Cardiac septum (tissue), 1 donor: ENCODE results near the gene TMEM82. TPM values are rescaled to one million over a fixed set of nuclear protein-coding genes. Genes with fewer than 3 reads are reported as not detected.

ENCODE experiments used
- DNase-seq: peaks from one replicate; pipeline ENCODE4 v3.0.0-alpha.2; 2020; ENCODE audit warnings: low spot score
- intact Hi-C: fragments of 100-400 bp; cut with DNase I; formaldehyde crosslinking; loops from one replicate; pipeline ENCODE4 v1.14.0; 2022
- total RNA-seq: library from RNA; stranded (reverse); fragmentation: NEBNext Ultra II Directional; extraction: Animal tissue kit (Norgen Biotek cat#: 25700); gene quantifications from one replicate; pipeline ENCODE4 v1.2.1, GENCODE V29; 2021
- donor health status: DM: no; HTN: no; CAD: no.

TMEM82 gene
- total RNA-seq, 1 donor from 2014 or later: not detected

GRCh38 chr1:15718199-15718601, 24.1 kb upstream of the TMEM82 start:
- intact Hi-C loops: no loop called here
- no peak for DNase-seq

GRCh38 chr1:15719381-15720120, 22.7 kb upstream of the TMEM82 start:
- DNase-seq: no peak
- intact Hi-C loops: no loop called here

GRCh38 chr1:15720861-15721260, 21.4 kb upstream of the TMEM82 start:
- no peak for DNase-seq
- intact Hi-C loops: no loop called here

- intact Hi-C loops: no loop called here
- DNase-seq: no peak
Measured at GRCh38 chr1:15722411-15722810, 19.9 kb upstream of the TMEM82 start.

- no peak for DNase-seq
- intact Hi-C loops: no loop called here
Measured at GRCh38 chr1:15722836-15723532, 19.3 kb upstream of the TMEM82 start.

- DNase-seq: no peak
- intact Hi-C loops: no loop called here
Measured at GRCh38 chr1:15723631-15724246, 18.6 kb upstream of the TMEM82 start.

GRCh38 chr1:15724949-15725880, 17.1 kb upstream of the TMEM82 start:
- no peak for DNase-seq
- intact Hi-C loops: no loop called here

- no peak for DNase-seq
- intact Hi-C loops: no loop called here
Measured at GRCh38 chr1:15726508-15726907, 15.8 kb upstream of the TMEM82 start.

- no peak for DNase-seq
Measured at GRCh38 chr1:15727021-15727420, 15.3 kb upstream of the TMEM82 start.

GRCh38 chr1:15727424-15727823, 14.9 kb upstream of the TMEM82 start:
- DNase-seq: no peak
- intact Hi-C loops: no loop called here

More at GRCh38 chr1:15727021-15727420, 15.3 kb upstream of the TMEM82 start:
- intact Hi-C loops: no loop called here

- intact Hi-C loops: no loop called here
- DNase-seq: no peak
Measured at GRCh38 chr1:15727866-15728534, 14.3 kb upstream of the TMEM82 start.

- no peak for DNase-seq
- intact Hi-C loops: no loop called here
Measured at GRCh38 chr1:15728937-15729657, 13.2 kb upstream of the TMEM82 start.

- DNase-seq: no peak
- intact Hi-C loops: no loop called here
Measured at GRCh38 chr1:15730423-15730822, 11.9 kb upstream of the TMEM82 start.

GRCh38 chr1:15730936-15731335, 11.4 kb upstream of the TMEM82 start:
- intact Hi-C loops: no loop called here

GRCh38 chr1:15731735-15732685, 10.3 kb upstream of the TMEM82 start:
- no peak for DNase-seq
- intact Hi-C loops: no loop called here

More at GRCh38 chr1:15730936-15731335, 11.4 kb upstream of the TMEM82 start:
- DNase-seq: no peak

GRCh38 chr1:15732686-15733081, 9.6 kb upstream of the TMEM82 start:
- intact Hi-C loops: no loop called here
- no peak for DNase-seq

GRCh38 chr1:15733218-15733725, 9.0 kb upstream of the TMEM82 start:
- intact Hi-C loops: no loop called here
- no peak for DNase-seq
